Measurements from ENCODE around the gene CASZ1. TPM values are rescaled to one million over a fixed set of nuclear protein-coding genes. Genes with fewer than 3 reads are reported as not detected.
A peak's percentile ranks its signal among the peaks of the same experiment; 100 is the strongest.

CASZ1 gene
- total RNA-seq, 1 experiment from 2014 or later, result 0.58 TPM

DNA sequence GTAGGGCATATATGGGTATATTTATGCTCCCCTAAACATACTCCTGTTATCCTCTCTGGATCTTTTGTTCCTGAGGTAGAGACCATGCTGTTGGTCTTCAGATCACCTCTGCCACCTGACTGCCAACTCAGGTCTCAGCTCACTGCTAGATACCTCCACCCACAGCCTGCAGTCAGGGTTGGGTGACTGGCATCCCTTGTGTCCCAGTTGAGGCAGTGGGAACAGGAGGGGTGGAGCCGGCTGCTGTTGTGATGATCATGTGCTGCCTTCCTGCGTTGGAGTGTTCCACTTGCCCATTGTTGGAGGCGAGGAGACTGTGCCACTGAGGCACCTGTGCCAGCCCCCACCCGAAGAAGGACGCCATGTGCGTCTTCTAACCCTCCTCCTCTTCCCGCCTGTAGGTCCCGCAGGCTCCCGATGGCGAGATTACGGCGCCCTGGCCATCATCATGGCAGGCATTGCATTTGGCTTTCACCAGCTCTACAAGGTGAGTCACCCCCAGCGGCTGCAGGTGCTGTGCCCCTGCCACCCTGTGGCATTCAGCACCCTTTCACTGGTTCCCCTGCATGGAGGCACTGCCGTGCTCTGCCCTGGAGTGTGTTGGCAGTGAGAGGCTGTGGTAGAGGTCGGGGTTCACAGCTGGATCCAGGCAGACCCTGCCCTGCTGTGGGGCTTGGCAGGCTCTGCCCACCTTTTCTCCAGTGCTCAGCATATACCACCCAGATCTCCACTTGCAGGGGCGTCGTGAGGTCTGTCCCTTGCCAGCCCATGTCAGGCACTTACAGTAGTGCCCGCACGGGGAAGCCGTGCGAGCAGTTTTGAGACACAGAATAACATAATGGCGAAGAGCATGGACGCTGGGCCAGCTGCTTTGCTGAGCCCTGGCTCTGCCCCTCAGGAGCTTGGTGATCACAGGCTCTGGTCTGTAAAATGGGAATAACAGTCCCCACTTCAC, 178.2 kb downstream of the CASZ1 start:
- Histone ChIP-seq H3K27me3 (replicated peaks) (no peaks in the 10 kb centered on the region; the same call in 1 of the 2 replicates), H3K4me1 (replicated peaks) (no peaks in the 10 kb centered on the region), H3K36me3 (no peaks in the 10 kb centered on the region), H3K9me3 (replicated peaks) (no peaks in the 10 kb centered on the region), H3K4me3 (no peak overlapping the region), H3K27ac (no peak overlapping the region)
- no peak for DNase-seq (ENCODE audit: low read depth in 1 of 2, low spot score in 2 of 2)

- no peaks in the 10 kb centered on the region; the same call in 1 of the 2 replicates for H3K27me3 ChIP-seq (replicated peaks)
- no peaks in the 10 kb centered on the region for H3K9me3 ChIP-seq (replicated peaks)
- no peak overlapping the region for H3K4me3 ChIP-seq
- DNase-seq (ENCODE audit: low read depth in 1 of 2, low spot score in 2 of 2), result no peak
- H3K36me3 ChIP-seq, result no peaks in the 10 kb centered on the region
- H3K27ac ChIP-seq, result no peak overlapping the region
- no peaks in the 10 kb centered on the region for H3K4me1 ChIP-seq (replicated peaks)
Observed at GRCh38 chr1:10617318-10617717, 179.1 kb downstream of the CASZ1 start.

- no peaks in the 10 kb centered on the region for H3K36me3 ChIP-seq
- no peak for DNase-seq (ENCODE audit: low read depth in 1 of 2, low spot score in 2 of 2)
- H3K9me3 ChIP-seq (replicated peaks), result no peaks in the 10 kb centered on the region
Observed at GRCh38 chr1:10616696-10617095, 179.8 kb downstream of the CASZ1 start.

GRCh38 chr1:10615932-10616671, 180.3 kb downstream of the CASZ1 start:
- no peak for DNase-seq (ENCODE audit: low read depth in 1 of 2, low spot score in 2 of 2)
- H3K4me1 ChIP-seq (replicated peaks), result no peaks in the 10 kb centered on the region
- no peaks in the 10 kb centered on the region for H3K9me3 ChIP-seq (replicated peaks)
- no peak overlapping the region for H3K4me3 ChIP-seq
- H3K36me3 ChIP-seq, result no peaks in the 10 kb centered on the region
- H3K27ac ChIP-seq, result no peak overlapping the region
- H3K27me3 ChIP-seq (replicated peaks), result peaks cover 6% of the 10 kb centered on the region

More at GRCh38 chr1:10616696-10617095, 179.8 kb downstream of the CASZ1 start:
- Histone ChIP-seq H3K27ac (no peak overlapping the region), H3K4me3 (no peak overlapping the region), H3K4me1 (replicated peaks) (no peaks in the 10 kb centered on the region), H3K27me3 (replicated peaks) (peaks cover under 1% of the 10 kb centered on the region; the same call in 1 of the 2 replicates)

GRCh38 chr1:10615332-10615731, 181.1 kb downstream of the CASZ1 start:
- no peak for DNase-seq (ENCODE audit: low read depth in 1 of 2, low spot score in 2 of 2)
- H3K4me1 ChIP-seq (replicated peaks), result no peaks in the 10 kb centered on the region

DNA sequence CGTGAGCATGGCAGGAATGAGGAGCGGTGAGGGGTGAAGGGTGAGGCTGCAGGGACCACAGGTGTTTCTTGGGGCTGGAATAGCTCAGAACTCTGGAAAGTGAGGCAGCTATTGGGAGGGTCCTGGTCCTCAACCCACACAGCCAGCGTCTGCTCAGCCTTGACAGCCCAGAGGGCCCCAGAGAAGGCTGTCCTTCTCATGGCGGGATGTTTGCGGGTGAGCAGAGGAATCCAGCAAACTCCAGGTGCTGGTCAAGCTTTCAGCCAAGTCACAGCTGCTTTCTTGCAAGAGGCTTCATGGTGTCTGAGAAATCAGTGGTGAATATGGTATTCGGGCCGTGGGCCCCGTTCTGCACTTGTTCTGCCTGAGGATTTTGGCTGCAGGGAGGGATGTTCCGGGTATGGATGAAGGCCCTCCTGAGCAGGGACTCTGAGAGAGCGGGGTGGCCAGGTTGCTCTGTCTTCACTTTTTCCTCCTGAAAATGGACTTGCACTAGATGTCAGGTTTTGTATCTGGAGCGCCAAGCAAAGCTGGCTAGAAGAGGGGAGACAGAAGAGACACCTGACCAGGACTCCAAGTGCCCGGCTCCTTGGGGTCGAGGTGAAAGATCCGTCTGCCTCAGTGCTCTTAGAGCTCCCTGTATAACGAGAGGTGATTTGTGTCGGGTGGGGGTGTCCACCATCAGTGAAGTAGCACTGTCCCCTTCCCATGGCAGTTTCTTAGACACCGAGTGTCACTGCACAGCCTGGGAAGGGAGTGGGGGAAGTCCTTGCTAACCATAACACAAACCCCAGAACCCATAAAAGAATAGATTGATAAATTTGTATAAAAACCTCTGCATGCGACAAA, 181.8 kb downstream of the CASZ1 start:
- H3K27me3 ChIP-seq (replicated peaks), result peaks cover 10% of the 10 kb centered on the region

More at GRCh38 chr1:10615332-10615731, 181.1 kb downstream of the CASZ1 start:
- peaks cover 10% of the 10 kb centered on the region for H3K27me3 ChIP-seq (replicated peaks)
- no peaks in the 10 kb centered on the region for H3K36me3 ChIP-seq
- no peaks in the 10 kb centered on the region for H3K9me3 ChIP-seq (replicated peaks)
- no peak overlapping the region for H3K27ac ChIP-seq
- no peak overlapping the region for H3K4me3 ChIP-seq

DNA sequence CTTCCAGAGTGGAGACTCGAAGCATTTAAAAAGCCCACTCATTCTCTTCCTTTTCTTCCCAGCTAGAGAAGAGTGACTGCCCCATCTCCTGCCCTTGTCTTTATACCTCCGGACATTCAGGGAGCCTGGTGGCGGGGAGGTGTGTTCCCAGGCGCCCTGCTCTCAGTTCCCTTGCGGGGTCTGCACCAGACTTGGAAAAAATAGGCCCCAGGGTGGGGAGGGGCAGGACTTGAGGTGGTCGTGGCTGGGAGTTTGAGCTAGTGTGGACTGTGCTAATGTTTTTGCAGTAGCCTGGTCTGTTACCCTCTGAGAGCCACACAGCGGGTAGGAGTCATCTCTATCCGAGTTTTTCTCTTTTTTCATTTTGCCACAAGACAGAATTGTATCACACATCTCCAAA, 182.6 kb downstream of the CASZ1 start:
- Histone ChIP-seq H3K4me1 (replicated peaks) (no peaks in the 10 kb centered on the region), H3K27me3 (replicated peaks) (peaks cover 17% of the 10 kb centered on the region), H3K27ac (no peak overlapping the region), H3K9me3 (replicated peaks) (no peaks in the 10 kb centered on the region), H3K36me3 (no peaks in the 10 kb centered on the region), H3K4me3 (no peak overlapping the region)
- no peak for DNase-seq (ENCODE audit: low read depth in 1 of 2, low spot score in 2 of 2)

More for the DNA sequence above, 181.8 kb downstream of the CASZ1 start:
- Histone ChIP-seq H3K4me1 (replicated peaks) (no peaks in the 10 kb centered on the region), H3K36me3 (no peaks in the 10 kb centered on the region), H3K27ac (no peak overlapping the region), H3K4me3 (no peak overlapping the region), H3K9me3 (replicated peaks) (no peaks in the 10 kb centered on the region)
- DNase-seq (ENCODE audit: low read depth in 1 of 2, low spot score in 2 of 2), result no peak

GRCh38 chr1:10613340-10613739, 183.1 kb downstream of the CASZ1 start:
- no peak for DNase-seq (ENCODE audit: low read depth in 1 of 2, low spot score in 2 of 2)
- no peaks in the 10 kb centered on the region for H3K4me1 ChIP-seq (replicated peaks)

GRCh38 chr1:10612436-10613160, 183.8 kb downstream of the CASZ1 start:
- DNase-seq (ENCODE audit: low read depth in 1 of 2, low spot score in 2 of 2), result no peak
- H3K27ac ChIP-seq, result no peak overlapping the region
- H3K4me3 ChIP-seq, result no peak overlapping the region
- no peaks in the 10 kb centered on the region for H3K36me3 ChIP-seq
- peaks cover 5% of the 10 kb centered on the region for H3K4me1 ChIP-seq (replicated peaks)
- no peaks in the 10 kb centered on the region for H3K9me3 ChIP-seq (replicated peaks)
- peaks cover 19% of the 10 kb centered on the region for H3K27me3 ChIP-seq (replicated peaks)

More at GRCh38 chr1:10613340-10613739, 183.1 kb downstream of the CASZ1 start:
- H3K4me3 ChIP-seq, result no peak overlapping the region
- H3K27ac ChIP-seq, result no peak overlapping the region
- H3K36me3 ChIP-seq, result no peaks in the 10 kb centered on the region
- peaks cover 19% of the 10 kb centered on the region for H3K27me3 ChIP-seq (replicated peaks)
- H3K9me3 ChIP-seq (replicated peaks), result no peaks in the 10 kb centered on the region

GRCh38 chr1:10610901-10611600, 185.4 kb downstream of the CASZ1 start:
- H3K9me3 ChIP-seq (replicated peaks), result no peaks in the 10 kb centered on the region
- H3K4me1 ChIP-seq (replicated peaks), result peaks cover 15% of the 10 kb centered on the region
- H3K4me3 ChIP-seq, result no peak overlapping the region
- H3K27me3 ChIP-seq (replicated peaks), result peaks cover 19% of the 10 kb centered on the region
- no peak for DNase-seq (ENCODE audit: low read depth in 1 of 2, low spot score in 2 of 2)
- no peak overlapping the region for H3K27ac ChIP-seq
- no peaks in the 10 kb centered on the region for H3K36me3 ChIP-seq

DNA sequence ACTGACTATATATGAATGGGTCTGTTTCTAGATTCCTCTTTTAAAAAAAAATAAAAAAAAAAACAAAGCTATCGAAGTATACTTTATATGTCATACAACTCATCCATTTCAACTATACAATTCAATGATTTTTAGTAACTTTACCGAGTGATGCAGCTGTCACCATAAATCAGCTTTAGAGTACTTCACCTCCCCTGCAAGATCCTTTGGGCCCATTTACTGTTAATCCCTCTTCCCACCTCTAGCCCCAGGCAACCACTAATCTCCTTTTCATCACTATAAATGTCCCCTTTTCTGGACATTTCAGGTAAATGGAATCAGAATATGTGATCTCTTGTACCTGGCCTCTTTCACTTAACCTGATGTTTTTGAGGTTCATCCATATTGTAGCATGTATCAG, 187.8 kb downstream of the CASZ1 start:
- H3K9me3 ChIP-seq (replicated peaks), result no peaks in the 10 kb centered on the region
- DNase-seq (ENCODE audit: low read depth in 1 of 2, low spot score in 2 of 2), result no peak

GRCh38 chr1:10607228-10607627, 189.2 kb downstream of the CASZ1 start:
- Histone ChIP-seq H3K36me3 (no peaks in the 10 kb centered on the region), H3K27ac (no peak overlapping the region), H3K4me3 (no peak overlapping the region), H3K9me3 (replicated peaks) (no peaks in the 10 kb centered on the region), H3K27me3 (replicated peaks) (peaks cover 22% of the 10 kb centered on the region), H3K4me1 (replicated peaks) (peaks cover 15% of the 10 kb centered on the region)
- peak in 1 of 2 experiments; percentile 84 for DNase-seq (ENCODE audit: low read depth in 1 of 2, low spot score in 2 of 2)

More for the DNA sequence above, 187.8 kb downstream of the CASZ1 start:
- no peak overlapping the region for H3K27ac ChIP-seq
- peaks cover 15% of the 10 kb centered on the region for H3K4me1 ChIP-seq (replicated peaks)
- H3K36me3 ChIP-seq, result no peaks in the 10 kb centered on the region
- H3K27me3 ChIP-seq (replicated peaks), result peaks cover 22% of the 10 kb centered on the region
- H3K4me3 ChIP-seq, result no peak overlapping the region

Data from SJSA1 (cell line).